NCI-H526 treated with DMSO at 0.1 percent for 48 hours (cell line): ENCODE measurements around the gene SYNM.

ENCODE experiments used
- DNase-seq: peaks from one replicate; lab custom pipeline; 2025; lab: John Stamatoyannopoulos, UW

Gene SYNM

DNA sequence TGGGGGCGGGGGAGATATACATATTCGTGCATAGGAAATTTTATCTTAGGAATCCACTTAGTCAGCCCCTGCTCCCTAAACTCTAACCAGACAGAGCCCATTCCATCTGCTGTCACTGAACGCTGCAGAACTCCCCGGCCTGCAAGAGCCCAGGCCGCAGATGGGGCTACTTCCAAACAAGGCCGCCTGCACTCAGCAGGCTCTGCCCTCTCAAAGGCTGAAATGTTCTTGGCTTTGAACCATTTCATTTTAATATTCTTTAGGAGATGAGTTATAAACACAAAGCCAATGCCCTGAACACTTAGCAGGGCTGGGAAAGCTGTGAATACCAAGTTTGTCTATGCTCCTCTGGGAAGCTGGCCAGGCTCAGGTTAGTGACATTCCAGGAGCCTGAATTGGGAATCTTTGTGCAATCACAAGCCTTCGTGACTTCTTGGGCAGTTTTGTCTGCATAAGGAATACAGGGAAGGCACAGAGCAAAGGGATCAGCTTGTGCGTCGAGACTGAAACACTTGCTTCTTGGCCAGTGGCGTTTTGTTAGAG is 65.0 kb downstream of the SYNM start:
- DNase-seq: no peak

DNA sequence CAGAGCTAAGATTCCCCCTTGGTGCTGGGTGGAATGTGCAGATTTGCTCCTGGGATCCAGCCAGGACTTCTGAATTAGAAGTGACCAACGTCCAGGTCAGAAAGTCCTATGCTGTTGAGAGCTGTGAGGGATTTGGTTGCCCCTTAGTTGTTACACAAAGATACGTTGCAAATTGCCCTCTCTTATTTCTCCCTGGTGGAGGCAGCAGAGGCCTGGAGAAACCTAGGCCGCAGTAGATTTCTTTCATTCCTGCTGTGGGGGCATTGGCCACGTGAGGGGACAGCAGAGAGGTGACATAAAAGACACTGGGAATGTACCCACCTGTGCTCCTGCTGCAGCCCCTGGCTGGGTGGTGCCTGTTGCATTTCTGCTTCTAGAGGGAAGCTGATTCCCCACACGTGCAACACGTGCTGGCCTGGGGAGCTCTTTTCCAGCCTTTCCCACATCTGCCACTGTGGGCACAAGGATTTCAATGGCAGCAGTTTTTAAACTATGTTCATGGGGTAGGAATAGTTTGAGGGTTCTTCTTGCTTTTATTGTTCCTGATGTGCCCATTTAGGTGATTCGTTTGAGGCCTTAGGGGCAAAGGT is 65.7 kb downstream of the SYNM start:
- no peak for DNase-seq

DNA sequence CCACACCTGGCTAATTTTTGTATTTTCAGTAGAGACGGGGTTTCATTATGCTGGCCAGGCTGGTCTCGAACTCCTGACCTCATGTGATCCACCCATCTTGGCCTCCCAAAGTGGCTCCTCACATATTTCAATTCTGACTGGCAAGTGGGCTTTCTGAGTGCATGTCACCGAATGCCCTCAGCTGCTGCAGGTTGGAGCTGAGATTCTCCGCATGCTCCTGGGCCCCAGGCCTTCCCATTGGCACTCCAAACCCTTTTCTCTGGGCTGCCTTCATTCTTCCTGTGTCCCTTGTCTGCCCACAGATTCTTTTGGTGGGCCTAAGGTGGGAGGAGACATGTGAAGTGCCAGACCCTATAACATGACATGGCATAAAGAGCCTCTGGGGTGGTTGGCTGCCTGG is 67.3 kb downstream of the SYNM start:
- DNase-seq: no peak

DNA sequence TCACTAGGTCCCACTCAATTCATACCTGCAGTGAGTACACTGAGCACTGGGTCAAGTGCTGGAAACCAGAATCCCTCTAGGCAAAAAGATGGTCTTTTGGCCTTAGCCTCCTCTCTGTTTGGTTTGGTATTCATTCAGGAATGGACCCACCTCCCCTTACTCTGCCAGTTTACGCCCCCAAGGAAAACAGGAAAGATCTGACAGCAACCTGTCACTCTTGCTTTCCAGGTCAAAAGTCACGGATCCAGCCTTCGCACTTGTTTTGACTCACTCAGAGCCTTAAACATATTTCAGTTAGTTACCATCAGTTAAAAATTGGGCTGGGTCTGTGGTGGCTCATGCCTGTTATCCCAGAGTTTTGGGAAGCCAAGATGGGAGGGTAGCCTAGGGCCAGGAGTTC is 68.1 kb downstream of the SYNM start:
- DNase-seq: no peak

DNA sequence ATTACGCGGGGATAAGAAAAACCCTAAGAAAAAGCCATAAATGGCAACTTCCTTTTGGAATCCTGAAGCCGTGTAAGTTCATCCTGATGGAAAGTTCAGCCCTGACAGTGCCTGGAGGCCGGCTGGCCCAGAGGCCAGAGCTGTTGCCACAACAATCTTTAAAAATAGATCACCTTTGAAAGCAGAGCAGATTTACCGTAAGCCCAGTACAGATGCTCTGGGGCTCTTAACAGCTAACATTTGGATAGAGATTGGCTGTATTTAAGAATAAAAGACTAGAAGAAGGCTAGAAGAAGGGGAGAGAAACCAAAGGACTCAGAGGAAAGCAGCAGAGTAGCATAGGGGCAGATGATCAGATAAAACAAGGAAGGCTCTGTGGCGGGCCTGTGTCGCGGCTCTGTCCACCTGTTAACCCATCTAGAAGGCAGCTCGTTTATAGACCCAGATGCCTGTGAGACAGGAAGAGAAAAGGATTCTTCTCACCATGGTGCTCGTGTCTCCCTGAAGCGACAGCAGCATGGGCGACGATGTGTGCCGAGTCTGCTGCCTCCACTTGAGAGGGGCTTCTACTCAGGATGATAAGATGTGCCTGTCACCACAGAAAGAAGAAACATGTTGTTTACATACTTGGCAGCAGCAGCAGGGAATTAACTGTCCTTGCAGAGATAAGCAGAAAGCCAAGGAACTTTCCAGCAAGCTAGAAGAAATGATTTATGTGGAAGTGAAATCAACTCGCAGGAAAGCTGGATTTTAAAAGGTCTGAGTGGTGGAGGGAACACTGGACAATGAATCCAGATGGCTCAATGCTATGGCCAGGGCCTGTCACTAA is 69.9 kb downstream of the SYNM start:
- no peak for DNase-seq

DNA sequence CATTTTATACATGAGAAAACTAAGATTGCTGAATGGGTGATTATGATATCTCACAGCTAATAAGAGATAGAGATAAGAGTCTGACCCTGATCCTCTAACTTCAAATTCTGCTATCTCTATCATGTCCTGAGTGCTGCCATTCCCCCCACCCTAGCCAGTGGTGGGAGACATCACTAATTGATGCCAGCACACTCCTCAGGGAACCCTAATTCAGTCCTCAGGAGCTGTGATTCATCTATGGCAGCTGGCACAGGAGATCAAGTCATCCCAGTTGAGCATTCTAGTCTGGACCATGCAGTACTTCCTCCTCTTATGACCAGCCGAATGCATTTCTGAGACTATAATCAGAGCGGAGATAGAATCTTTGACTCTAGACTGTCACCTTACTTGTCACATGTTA is 71.9 kb downstream of the SYNM start:
- no peak for DNase-seq

DNA sequence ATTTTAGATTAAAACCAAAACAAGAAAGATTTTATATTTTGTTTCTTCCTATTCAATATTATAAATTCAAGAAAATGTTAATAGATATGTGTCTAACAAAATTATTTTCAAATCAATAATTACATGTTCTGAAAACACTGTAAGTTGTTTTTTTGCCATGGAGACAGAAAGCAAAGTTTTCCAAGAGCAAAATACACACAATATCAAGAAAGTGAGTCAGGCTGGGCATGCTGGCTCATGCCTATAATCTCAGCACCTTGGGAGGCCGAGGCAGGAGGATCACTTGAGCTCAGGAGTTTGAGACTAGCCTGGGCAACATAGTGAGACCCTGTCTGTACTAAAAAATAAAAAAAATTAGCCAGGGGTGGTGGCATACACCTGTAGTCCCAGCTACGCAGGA is 72.8 kb downstream of the SYNM start:
- DNase-seq: no peak

DNA sequence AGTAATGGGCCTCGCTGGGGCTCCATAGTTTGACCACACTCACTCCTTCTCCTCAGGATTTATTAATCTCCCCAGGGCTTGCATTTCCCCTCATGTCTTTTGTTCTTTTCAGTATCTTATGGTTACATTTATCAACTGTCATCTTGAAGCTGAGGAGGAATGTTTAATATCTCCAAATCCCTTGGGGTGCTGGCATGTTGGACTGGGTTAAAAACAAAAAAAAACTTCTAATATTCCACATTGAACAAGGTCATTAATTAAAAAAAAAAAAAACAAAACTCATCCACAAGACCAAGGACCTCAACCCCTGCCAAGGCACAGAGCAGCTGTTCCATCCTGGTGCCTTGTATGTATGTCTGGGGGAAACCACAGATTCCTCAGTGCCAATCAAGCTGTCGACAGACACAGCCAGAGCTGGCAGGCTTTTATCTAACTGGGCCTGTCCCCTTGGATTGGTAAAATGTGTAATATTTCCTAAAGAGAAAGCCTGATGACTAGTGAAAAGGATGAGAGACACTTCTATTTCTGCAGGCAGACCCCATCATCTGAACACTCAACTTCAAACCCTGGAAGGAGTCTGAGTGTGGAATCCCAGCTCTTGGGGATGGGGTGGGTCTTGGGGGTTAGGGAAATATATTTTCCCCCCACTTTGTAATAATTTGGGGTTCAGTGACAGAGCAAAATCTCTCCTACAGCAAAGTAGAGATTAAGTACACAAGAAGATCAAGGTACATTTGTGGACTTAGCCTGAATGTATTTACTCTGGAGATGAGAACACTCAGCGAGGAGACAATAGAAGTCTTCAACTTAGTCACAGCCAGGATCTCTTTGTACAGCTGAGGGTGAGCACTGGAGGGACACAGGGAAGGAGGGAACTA is 75.4 kb downstream of the SYNM start:
- no peak for DNase-seq

DNA sequence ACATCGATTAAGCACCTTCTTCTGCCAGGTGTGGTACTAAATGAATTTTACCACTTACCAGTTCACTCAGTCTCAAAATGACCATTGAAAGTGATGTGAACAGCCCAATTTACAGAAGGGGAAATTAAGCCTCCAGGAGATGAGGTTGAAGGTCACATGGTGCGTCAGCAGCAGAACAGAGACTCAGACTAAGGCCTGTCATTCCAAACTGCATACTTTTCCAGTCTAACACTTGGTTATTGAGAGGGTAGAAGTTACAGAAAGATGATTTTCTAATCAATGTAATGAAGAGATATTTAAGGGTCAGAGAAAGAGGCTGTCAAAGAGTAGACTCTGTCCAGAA is 76.1 kb downstream of the SYNM start:
- no peak for DNase-seq

DNA sequence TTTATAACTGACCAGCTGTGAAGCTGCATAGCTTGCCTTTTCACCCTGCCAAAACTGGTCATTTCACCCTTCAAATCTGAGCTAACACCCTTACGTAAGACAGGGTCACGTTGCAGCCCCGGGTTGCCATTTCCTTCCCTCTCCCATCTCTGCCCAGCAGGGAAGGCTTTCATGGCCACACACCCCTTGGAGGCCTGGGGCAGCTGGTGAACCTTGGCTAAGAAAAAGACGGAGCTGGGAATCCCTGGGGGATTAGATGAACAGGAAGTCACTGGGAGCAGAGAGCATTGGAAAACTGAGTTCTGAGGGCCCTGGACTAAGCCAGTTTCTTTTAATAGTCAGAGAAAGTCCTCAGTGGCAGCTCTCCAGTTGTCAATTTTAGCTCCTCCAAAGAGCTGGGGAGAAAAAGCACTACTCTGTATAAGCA is 76.7 kb downstream of the SYNM start:
- no peak for DNase-seq

DNA sequence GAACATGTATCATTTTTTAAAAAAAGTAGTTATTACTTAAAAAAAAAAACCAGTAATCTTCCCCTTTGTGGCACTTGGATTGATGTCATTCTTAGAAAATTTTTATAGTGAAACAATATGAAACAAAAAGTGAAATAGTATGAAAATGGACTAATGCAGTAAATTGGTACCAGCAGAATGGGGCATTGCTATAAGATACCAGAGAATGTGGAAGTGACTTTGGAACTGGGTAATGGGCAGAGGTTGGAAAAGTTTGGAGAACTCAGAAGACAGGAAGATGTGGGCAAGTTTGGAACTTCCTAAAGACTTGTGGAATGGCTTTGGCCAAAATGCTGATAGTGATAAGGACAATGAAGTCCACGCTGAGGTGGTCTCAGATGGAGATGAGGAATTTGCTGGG is 77.9 kb downstream of the SYNM start:
- DNase-seq: no peak
